HCT116 (cell line): ENCODE data around the gene C1orf53. TPM values are rescaled to one million over a fixed set of nuclear protein-coding genes. Genes with fewer than 3 reads are reported as not detected.

ENCODE experiments used
- ATAC-seq: fragments of 200-7000 bp; cut with Tn5 transposase; 2 replicates; pipeline ENCODE4 v1.9.1; 2020; ENCODE audit warnings: mild to moderate bottlenecking, moderate library complexity
- BruUV-seq: library from RNA; stranded (reverse); fragments of 400-500 nt; replicated peaks from 2 replicates; lab custom pipeline; 2021; lab: Mats Ljungman, UMichigan
- CTCF ChIA-PET: fragments of 300-600 bp; sonication (Branson Sonifier 250); formaldehyde crosslinking; loops from one replicate; lab custom pipeline; 2021; ENCODE audit warnings: antibody characterized with exemption; lab: Charles Lee
- POLR2A ChIA-PET: fragments of 300-600, 350-600 bp; sonication (Branson Sonifier 250); formaldehyde crosslinking; loops from one replicate; lab custom pipeline; 2021; ENCODE audit warnings: antibody characterized with exemption; lab: Charles Lee
- RAD21 ChIA-PET, 2 experiments: fragments of 300-600 bp; sonication (Branson Sonifier 250); formaldehyde crosslinking; loops; one replicate each; lab custom pipeline; 2023; ENCODE audit warnings: low total read pairs in 2 of 2; ENCODE audit not compliant: uncharacterized antibody in 2 of 2, unreplicated experiment in 2 of 2, low non-redundant PET in 1 of 2; lab: Charles Lee
- DNase-seq: peaks from one replicate; pipeline ENCODE4 v3.0.0-alpha.2; 2010; ENCODE audit warnings: low read depth, low spot score
- H2AFZ ChIP-seq: fragments of 200-600 bp; shearing (Covaris generic), sonication (generic); 2 replicates; pipeline ENCODE4 v1.6.1; 2017; ENCODE audit warnings: low read depth, mixed run types, mixed read lengths, antibody characterized with exemption, low read length; ENCODE audit not compliant: poor library complexity, severe bottlenecking
- H3K27ac ChIP-seq: 2 replicates; pipeline ENCODE4 v1.5.1; 2012; ENCODE audit warnings: low read depth, low read length
- H3K27me3 ChIP-seq: fragments of 200-600 bp; sonication (generic); 2 replicates; pipeline ENCODE4 v1.6.1; 2016; ENCODE audit warnings: mixed run types, low read length, mixed read lengths; ENCODE audit not compliant: insufficient read depth
- H3K36me3 ChIP-seq, 2 experiments: fragments of 200-500 bp in 1 of 2; fragments of 200-600 bp in 1 of 2; sonication (Bioruptor generic) in 1 of 2; sonication (generic) in 1 of 2; 2 replicates each; pipeline versions ENCODE4 v1.5.1 to v1.6.1; 2014 to 2016; ENCODE audit warnings: low read length in 2 of 2, inconsistent platforms in 1 of 2, mixed read lengths in 1 of 2, mixed run types in 1 of 2; ENCODE audit not compliant: insufficient read depth in 2 of 2, control insufficient read depth in 1 of 2
- H3K4me1 ChIP-seq, 2 experiments: fragments of 200-600 bp in 1 of 2; sonication (generic) in 1 of 2; 2 replicates each; pipeline versions ENCODE4 v1.5.1 to v1.6.1; 2012 to 2017; ENCODE audit warnings: low read length in 2 of 2, inconsistent platforms in 1 of 2, mild to moderate bottlenecking in 1 of 2, mixed read lengths in 1 of 2, mixed run types in 1 of 2, moderate library complexity in 1 of 2; ENCODE audit not compliant: insufficient read depth in 2 of 2, control insufficient read depth in 1 of 2
- H3K4me2 ChIP-seq: fragments of 200-600 bp; sonication (generic); 2 replicates; pipeline ENCODE4 v1.6.1; 2017; ENCODE audit warnings: mixed run types, low read length, mixed read lengths
- H3K4me3 ChIP-seq, 2 experiments: fragments of 200-600 bp in 1 of 2; sonication (generic) in 1 of 2; replicated peaks in 1 of 2; 2 replicates each; pipeline ENCODE4 v1.5.1; 2011 to 2016; ENCODE audit warnings: low read length in 2 of 2, control low read depth in 1 of 2, low read depth in 1 of 2, mild to moderate bottlenecking in 1 of 2, mixed read lengths in 1 of 2, mixed run types in 1 of 2
- H3K79me2 ChIP-seq: fragments of 200-600 bp; sonication (generic); 2 replicates; pipeline ENCODE4 v1.6.1; 2017; ENCODE audit warnings: mild to moderate bottlenecking, mixed run types, low read length, moderate library complexity, mixed read lengths; ENCODE audit not compliant: insufficient read depth
- H3K9ac ChIP-seq: fragments of 200-600 bp; sonication (generic); 2 replicates; pipeline ENCODE4 v1.6.1; 2016; ENCODE audit warnings: low read length, mixed read lengths
- H3K9me2 ChIP-seq: fragments of 200-600 bp; sonication (generic), shearing (Covaris generic); 2 replicates; pipeline ENCODE4 v1.6.1; 2017; ENCODE audit warnings: mixed run types, mild to moderate bottlenecking, moderate library complexity; ENCODE audit not compliant: insufficient read depth
- H3K9me3 ChIP-seq, 2 experiments: fragments of 200-500 bp in 1 of 2; fragments of 200-600 bp in 1 of 2; sonication (Bioruptor generic) in 1 of 2; sonication (generic) in 1 of 2; 2 replicates each; pipeline ENCODE4 v1.6.1; 2014 to 2017; ENCODE audit warnings: low read length in 2 of 2, mixed read lengths in 2 of 2, inconsistent platforms in 1 of 2, low read depth in 1 of 2, mild to moderate bottlenecking in 1 of 2, mixed run types in 1 of 2, moderate library complexity in 1 of 2; ENCODE audit not compliant: control insufficient read depth in 1 of 2, insufficient read depth in 1 of 2
- H4K20me1 ChIP-seq: fragments of 200-600 bp; sonication (generic), shearing (Covaris generic); 2 replicates; pipeline ENCODE4 v1.6.1; 2017; ENCODE audit warnings: mixed run types, mild to moderate bottlenecking, moderate library complexity; ENCODE audit not compliant: insufficient read depth
- EGR1 ChIP-seq: IDR thresholded peaks from 2 replicates; pipeline ENCODE4 v1.6.1; 2012; ENCODE audit warnings: low read depth
- EZH2 ChIP-seq: fragments of 200-600 bp; sonication (generic); IDR thresholded peaks from 2 replicates; pipeline ENCODE4 v1.6.1; 2017; ENCODE audit warnings: antibody characterized with exemption, mixed run types
- EZH2phosphoT487 ChIP-seq: fragments of 200-600 bp; IDR thresholded peaks from 2 replicates; pipeline ENCODE4 v1.6.1; 2018; ENCODE audit warnings: antibody characterized with exemption, borderline replicate concordance
- FOSL1 ChIP-seq: IDR thresholded peaks from 2 replicates; pipeline ENCODE4 v1.6.1; 2012; ENCODE audit warnings: low read depth
- POLR2A ChIP-seq: IDR thresholded peaks from 2 replicates; pipeline ENCODE4 v1.7.0; 2011; ENCODE audit warnings: borderline replicate concordance; ENCODE audit not compliant: insufficient read depth, insufficient read length; ENCODE audit errors: extremely low read depth
- RAD21 ChIP-seq: IDR thresholded peaks from 2 replicates; pipeline ENCODE4 v1.6.1; 2012; ENCODE audit warnings: low read depth, mild to moderate bottlenecking
- SIN3A ChIP-seq: IDR thresholded peaks from 2 replicates; pipeline ENCODE4 v1.6.1; 2012; ENCODE audit warnings: low read depth
- SRF ChIP-seq: IDR thresholded peaks from 2 replicates; pipeline ENCODE4 v1.6.1; 2012; ENCODE audit warnings: low read depth
- TCF7L2 ChIP-seq: IDR thresholded peaks from 2 replicates; pipeline ENCODE4 v1.7.0; 2011; ENCODE audit warnings: borderline replicate concordance, inconsistent platforms; ENCODE audit not compliant: insufficient read depth, insufficient read length; ENCODE audit errors: extremely low read depth
- YY1 ChIP-seq: IDR thresholded peaks from 2 replicates; pipeline ENCODE4 v1.6.1; 2011; ENCODE audit warnings: low read length, low read depth, moderate library complexity, mild to moderate bottlenecking; ENCODE audit not compliant: insufficient replicate concordance; ENCODE audit errors: extremely low read depth
- ZFX ChIP-seq: fragments of 450-650 bp; IDR thresholded peaks from 2 replicates; pipeline ENCODE4 v1.6.1; 2017
- intact Hi-C: fragments of 100-400 bp; cut with micrococcal nuclease; formaldehyde crosslinking; loops from 2 replicates; pipeline ENCODE4 v1.10.0; 2022
- total RNA-seq: library from RNA; stranded (reverse); gene quantifications from one replicate; pipeline ENCODE4 v1.2.1, GENCODE V29; 2021; ENCODE audit not compliant: unreplicated experiment
- TF ChIP-seq, protein P1 (sequence below): IDR thresholded peaks from 2 replicates; pipeline ENCODE4 v1.6.1; 2012
- TF ChIP-seq, protein P2 (sequence below): IDR thresholded peaks from 2 replicates; pipeline ENCODE4 v1.6.1; 2012; ENCODE audit warnings: low read depth
- TF ChIP-seq, protein P3 (sequence below): IDR thresholded peaks from 2 replicates; pipeline ENCODE4 v1.6.1; 2011; ENCODE audit warnings: mild to moderate bottlenecking, low read length, moderate library complexity; ENCODE audit not compliant: insufficient replicate concordance; ENCODE audit errors: extremely low read depth
- TF ChIP-seq, protein P4 (sequence below), 3 experiments: fragments of 200-600 bp in 1 of 3; sonication (generic) in 1 of 3; IDR thresholded peaks in 2 of 3; conservative IDR thresholded peaks in 1 of 3; 2 replicates each; pipeline ENCODE4 v1.5.1; 2012 to 2017; ENCODE audit warnings: low read depth in 2 of 3, low read length in 2 of 3, antibody characterized with exemption in 1 of 3, borderline replicate concordance in 1 of 3, control low read depth in 1 of 3, mild to moderate bottlenecking in 1 of 3, mixed read lengths in 1 of 3, mixed run types in 1 of 3, moderate library complexity in 1 of 3; ENCODE audit not compliant: insufficient read depth in 1 of 3

Gene C1orf53
- total RNA-seq, 1 experiment from 2014 or later = 4.2 TPM

DNA sequence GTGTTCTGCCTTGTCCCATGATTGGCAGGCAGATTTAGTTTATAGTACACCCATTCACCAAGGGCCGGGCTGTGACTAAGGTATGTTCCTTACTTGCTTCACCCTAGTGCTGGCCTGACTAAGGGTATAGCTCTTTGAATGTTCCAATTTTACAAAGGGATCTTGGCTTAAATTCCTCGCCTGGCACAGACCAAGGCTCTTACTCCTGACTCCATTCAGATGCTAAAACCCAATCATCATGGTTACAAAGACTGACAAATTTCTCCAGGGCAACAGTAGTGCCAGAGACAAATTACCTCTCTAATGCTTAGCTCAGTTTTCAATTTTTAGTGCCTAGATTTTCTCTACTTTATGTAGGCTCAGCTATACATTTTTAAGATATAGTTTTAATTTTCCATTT lies 11.5 kb upstream of the C1orf53 start (continued):
- TF ChIP-seq YY1 (no peak), POLR2A (no peak)
- TF ChIP-seq, all 23 proteins: peak for 0

DNA sequence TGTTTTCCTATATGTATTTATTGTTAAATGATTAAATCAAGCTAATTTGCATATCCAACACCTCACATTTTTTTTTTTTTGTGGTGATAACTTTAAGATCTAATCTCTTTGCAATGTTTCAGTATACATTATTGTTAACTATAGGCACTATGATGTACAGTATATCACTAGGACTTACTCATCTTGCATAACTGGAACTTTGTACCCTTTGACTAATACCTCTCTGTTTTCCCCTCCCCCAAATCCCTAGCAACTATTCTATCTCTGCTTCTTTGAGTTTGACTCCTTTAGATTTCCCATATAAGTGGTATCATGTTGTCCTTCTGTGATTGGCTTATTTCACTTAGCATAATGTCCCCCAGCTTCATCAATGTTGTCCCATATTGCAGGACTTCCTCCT lies 9.7 kb upstream of the C1orf53 start:
- H3K4me1 ChIP-seq = no peaks in the 10 kb centered on the region
- H3K4me2 ChIP-seq = no peak overlapping the region
- no peak overlapping the region for H3K9ac ChIP-seq
- no peak overlapping the region for H3K4me3 ChIP-seq
- H3K79me2 ChIP-seq = no peaks in the 10 kb centered on the region
- TF ChIP-seq EZH2phosphoT487 = no peak
- TF ChIP-seq EGR1 = no peak
- TF ChIP-seq RAD21 = no peak
- no peak for TF ChIP-seq ZFX
- TF ChIP-seq, protein P1, sequence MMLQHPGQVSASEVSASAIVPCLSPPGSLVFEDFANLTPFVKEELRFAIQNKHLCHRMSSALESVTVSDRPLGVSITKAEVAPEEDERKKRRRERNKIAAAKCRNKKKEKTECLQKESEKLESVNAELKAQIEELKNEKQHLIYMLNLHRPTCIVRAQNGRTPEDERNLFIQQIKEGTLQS = no peak
- TF ChIP-seq FOSL1 = no peak
- no peak for TF ChIP-seq TCF7L2
- TF ChIP-seq SIN3A = no peak
- TF ChIP-seq, protein P2, sequence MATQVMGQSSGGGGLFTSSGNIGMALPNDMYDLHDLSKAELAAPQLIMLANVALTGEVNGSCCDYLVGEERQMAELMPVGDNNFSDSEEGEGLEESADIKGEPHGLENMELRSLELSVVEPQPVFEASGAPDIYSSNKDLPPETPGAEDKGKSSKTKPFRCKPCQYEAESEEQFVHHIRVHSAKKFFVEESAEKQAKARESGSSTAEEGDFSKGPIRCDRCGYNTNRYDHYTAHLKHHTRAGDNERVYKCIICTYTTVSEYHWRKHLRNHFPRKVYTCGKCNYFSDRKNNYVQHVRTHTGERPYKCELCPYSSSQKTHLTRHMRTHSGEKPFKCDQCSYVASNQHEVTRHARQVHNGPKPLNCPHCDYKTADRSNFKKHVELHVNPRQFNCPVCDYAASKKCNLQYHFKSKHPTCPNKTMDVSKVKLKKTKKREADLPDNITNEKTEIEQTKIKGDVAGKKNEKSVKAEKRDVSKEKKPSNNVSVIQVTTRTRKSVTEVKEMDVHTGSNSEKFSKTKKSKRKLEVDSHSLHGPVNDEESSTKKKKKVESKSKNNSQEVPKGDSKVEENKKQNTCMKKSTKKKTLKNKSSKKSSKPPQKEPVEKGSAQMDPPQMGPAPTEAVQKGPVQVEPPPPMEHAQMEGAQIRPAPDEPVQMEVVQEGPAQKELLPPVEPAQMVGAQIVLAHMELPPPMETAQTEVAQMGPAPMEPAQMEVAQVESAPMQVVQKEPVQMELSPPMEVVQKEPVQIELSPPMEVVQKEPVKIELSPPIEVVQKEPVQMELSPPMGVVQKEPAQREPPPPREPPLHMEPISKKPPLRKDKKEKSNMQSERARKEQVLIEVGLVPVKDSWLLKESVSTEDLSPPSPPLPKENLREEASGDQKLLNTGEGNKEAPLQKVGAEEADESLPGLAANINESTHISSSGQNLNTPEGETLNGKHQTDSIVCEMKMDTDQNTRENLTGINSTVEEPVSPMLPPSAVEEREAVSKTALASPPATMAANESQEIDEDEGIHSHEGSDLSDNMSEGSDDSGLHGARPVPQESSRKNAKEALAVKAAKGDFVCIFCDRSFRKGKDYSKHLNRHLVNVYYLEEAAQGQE = no peak
- no peak for TF ChIP-seq YY1
- TF ChIP-seq SRF = no peak
- TF ChIP-seq, protein P3, sequence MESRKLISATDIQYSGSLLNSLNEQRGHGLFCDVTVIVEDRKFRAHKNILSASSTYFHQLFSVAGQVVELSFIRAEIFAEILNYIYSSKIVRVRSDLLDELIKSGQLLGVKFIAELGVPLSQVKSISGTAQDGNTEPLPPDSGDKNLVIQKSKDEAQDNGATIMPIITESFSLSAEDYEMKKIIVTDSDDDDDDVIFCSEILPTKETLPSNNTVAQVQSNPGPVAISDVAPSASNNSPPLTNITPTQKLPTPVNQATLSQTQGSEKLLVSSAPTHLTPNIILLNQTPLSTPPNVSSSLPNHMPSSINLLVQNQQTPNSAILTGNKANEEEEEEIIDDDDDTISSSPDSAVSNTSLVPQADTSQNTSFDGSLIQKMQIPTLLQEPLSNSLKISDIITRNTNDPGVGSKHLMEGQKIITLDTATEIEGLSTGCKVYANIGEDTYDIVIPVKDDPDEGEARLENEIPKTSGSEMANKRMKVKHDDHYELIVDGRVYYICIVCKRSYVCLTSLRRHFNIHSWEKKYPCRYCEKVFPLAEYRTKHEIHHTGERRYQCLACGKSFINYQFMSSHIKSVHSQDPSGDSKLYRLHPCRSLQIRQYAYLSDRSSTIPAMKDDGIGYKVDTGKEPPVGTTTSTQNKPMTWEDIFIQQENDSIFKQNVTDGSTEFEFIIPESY = no peak
- TF ChIP-seq, protein P4, sequence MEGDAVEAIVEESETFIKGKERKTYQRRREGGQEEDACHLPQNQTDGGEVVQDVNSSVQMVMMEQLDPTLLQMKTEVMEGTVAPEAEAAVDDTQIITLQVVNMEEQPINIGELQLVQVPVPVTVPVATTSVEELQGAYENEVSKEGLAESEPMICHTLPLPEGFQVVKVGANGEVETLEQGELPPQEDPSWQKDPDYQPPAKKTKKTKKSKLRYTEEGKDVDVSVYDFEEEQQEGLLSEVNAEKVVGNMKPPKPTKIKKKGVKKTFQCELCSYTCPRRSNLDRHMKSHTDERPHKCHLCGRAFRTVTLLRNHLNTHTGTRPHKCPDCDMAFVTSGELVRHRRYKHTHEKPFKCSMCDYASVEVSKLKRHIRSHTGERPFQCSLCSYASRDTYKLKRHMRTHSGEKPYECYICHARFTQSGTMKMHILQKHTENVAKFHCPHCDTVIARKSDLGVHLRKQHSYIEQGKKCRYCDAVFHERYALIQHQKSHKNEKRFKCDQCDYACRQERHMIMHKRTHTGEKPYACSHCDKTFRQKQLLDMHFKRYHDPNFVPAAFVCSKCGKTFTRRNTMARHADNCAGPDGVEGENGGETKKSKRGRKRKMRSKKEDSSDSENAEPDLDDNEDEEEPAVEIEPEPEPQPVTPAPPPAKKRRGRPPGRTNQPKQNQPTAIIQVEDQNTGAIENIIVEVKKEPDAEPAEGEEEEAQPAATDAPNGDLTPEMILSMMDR (IDR thresholded peaks at IDR 0.05 in 2 of 3, conservative IDR thresholded peaks at IDR 0.05 in 1 of 3; ENCODE audit: borderline replicate concordance in 1 of 3, insufficient read depth in 1 of 3, low read depth in 2 of 3, low read length in 2 of 3) = no peak
- TF ChIP-seq POLR2A = no peak
- TF ChIP-seq EZH2 = no peak
- no peaks in the 10 kb centered on the region for H4K20me1 ChIP-seq
- no peak overlapping the region for H2AFZ ChIP-seq
- H3K9me3 ChIP-seq = no peaks in the 10 kb centered on the region
- intact Hi-C loops = no loop called here
- no peak overlapping the region for H3K27ac ChIP-seq
- DNase-seq (no peak), ATAC-seq (no peak)
- H3K36me3 ChIP-seq = no peaks in the 10 kb centered on the region
- H3K9me2 ChIP-seq = no peaks in the 10 kb centered on the region
- no TSS peak for BruUV-seq
- H3K27me3 ChIP-seq = no peaks in the 10 kb centered on the region
- ChIA-PET CTCF (no interaction called here), POLR2A (no interaction called here), RAD21 (no interaction called here)
